PC-3 (cell line): Measurements from ENCODE around the gene NUCB1. TPM values are rescaled to one million over a fixed set of nuclear protein-coding genes. Genes with fewer than 3 reads are reported as not detected.

Experiments
- ATAC-seq: fragments of 200-7000 bp; cut with Tn5 transposase; 2 replicates; pipeline ENCODE4 v1.9.1; 2020; ENCODE audit warnings: mild to moderate bottlenecking, moderate library complexity
- BruUV-seq: library from RNA; stranded (reverse); fragments of 400-500 nt; replicated peaks from 2 replicates; lab custom pipeline; 2021; lab: Mats Ljungman, UMichigan
- CTCF ChIA-PET: fragments of 300-600 bp; sonication (Branson Sonifier 250); formaldehyde crosslinking; loops from one replicate; lab custom pipeline; 2022; ENCODE audit warnings: antibody characterized with exemption; lab: Charles Lee
- POLR2A ChIA-PET: fragments of 300-600 bp; sonication (Branson Sonifier 250); formaldehyde crosslinking; loops from one replicate; lab custom pipeline; 2022; ENCODE audit warnings: antibody characterized with exemption; ENCODE audit not compliant: unreplicated experiment; lab: Charles Lee
- DNase-seq: peaks from one replicate; pipeline ENCODE4 v3.0.0-alpha.2; 2015
- H2AFZ ChIP-seq: fragments of 300-600 bp; sonication (generic); 2 replicates; pipeline ENCODE4 v1.6.0; 2016; ENCODE audit warnings: antibody characterized with exemption, low read length
- H3F3A ChIP-seq: fragments of 300-600 bp; sonication (generic); one replicate; pipeline ENCODE4 v1.6.0; 2017; ENCODE audit warnings: antibody characterized with exemption, low read length, control low read depth, mild to moderate bottlenecking; ENCODE audit not compliant: unreplicated experiment
- H3K27ac ChIP-seq: fragments of 300-600 bp; sonication (generic); 2 replicates; pipeline ENCODE4 v1.5.1; 2016; ENCODE audit warnings: mild to moderate bottlenecking, low read length
- H3K27me3 ChIP-seq: fragments of 300-600 bp; sonication (generic); 2 replicates; pipeline ENCODE4 v1.6.1; 2016; ENCODE audit warnings: low read length, mixed read lengths
- H3K36me3 ChIP-seq: fragments of 300-600 bp; sonication (generic); 2 replicates; pipeline ENCODE4 v1.6.1; 2016; ENCODE audit warnings: low read depth, mixed run types, low read length, mixed read lengths
- H3K4me1 ChIP-seq: fragments of 300-600 bp; sonication (generic); 2 replicates; pipeline ENCODE4 v1.5.1; 2016; ENCODE audit warnings: low read length; ENCODE audit not compliant: insufficient read depth
- H3K4me2 ChIP-seq: fragments of 300-600 bp; sonication (generic); 2 replicates; pipeline ENCODE4 v1.6.0; 2016; ENCODE audit warnings: low read length
- H3K4me3 ChIP-seq: fragments of 300-600 bp; sonication (generic); 2 replicates; pipeline ENCODE4 v1.5.1; 2016; ENCODE audit warnings: mild to moderate bottlenecking, low read length, mixed read lengths
- H3K79me2 ChIP-seq: fragments of 300-600 bp; sonication (generic); 2 replicates; pipeline ENCODE4 v1.6.1; 2017; ENCODE audit warnings: low read length, mixed read lengths
- H3K9ac ChIP-seq: fragments of 300-600 bp; sonication (generic); 2 replicates; pipeline ENCODE4 v1.6.0; 2016; ENCODE audit warnings: mild to moderate bottlenecking, low read length
- H3K9me2 ChIP-seq: fragments of 300-600 bp; sonication (generic); replicated peaks from 2 replicates; pipeline ENCODE4 v1.6.1; 2016; ENCODE audit warnings: mixed run types, low read length, mixed read lengths
- H3K9me3 ChIP-seq: fragments of 300-600 bp; sonication (generic); 2 replicates; pipeline ENCODE4 v1.6.1; 2016; ENCODE audit warnings: low read length, mixed read lengths
- H4K20me1 ChIP-seq: fragments of 300-600 bp; sonication (generic); 2 replicates; pipeline ENCODE4 v1.6.1; 2016; ENCODE audit warnings: low read length, mixed read lengths
- EZH2 ChIP-seq: fragments of 300-600 bp; sonication (generic); IDR thresholded peaks from one replicate; pipeline ENCODE4 v1.6.1; 2017; ENCODE audit warnings: antibody characterized with exemption, mild to moderate bottlenecking, low read length; ENCODE audit not compliant: unreplicated experiment
- EZH2phosphoT487 ChIP-seq: fragments of 300-600 bp; sonication (generic); IDR thresholded peaks from 2 replicates; pipeline ENCODE4 v1.6.1; 2018; ENCODE audit warnings: mild to moderate bottlenecking, antibody characterized with exemption, low read length, borderline replicate concordance
- intact Hi-C: fragments of 100-400 bp; cut with micrococcal nuclease; formaldehyde crosslinking; loops from 2 replicates; pipeline ENCODE4 v1.9.0; 2023
- total RNA-seq: library from RNA; depleted of rRNA; stranded (reverse); fragments of >200 nt; gene quantifications from 2 replicates; pipeline ENCODE4 v1.2.3, GENCODE V29; 2014
- TF ChIP-seq, protein P1 (sequence below): fragments of 300-600 bp; sonication (generic); conservative IDR thresholded peaks from 2 replicates; pipeline ENCODE4 v1.5.1; 2017; ENCODE audit warnings: antibody characterized with exemption, low read depth, mild to moderate bottlenecking, low read length

NUCB1 gene
- total RNA-seq, 1 experiment from 2014 or later, result 137 TPM

DNA sequence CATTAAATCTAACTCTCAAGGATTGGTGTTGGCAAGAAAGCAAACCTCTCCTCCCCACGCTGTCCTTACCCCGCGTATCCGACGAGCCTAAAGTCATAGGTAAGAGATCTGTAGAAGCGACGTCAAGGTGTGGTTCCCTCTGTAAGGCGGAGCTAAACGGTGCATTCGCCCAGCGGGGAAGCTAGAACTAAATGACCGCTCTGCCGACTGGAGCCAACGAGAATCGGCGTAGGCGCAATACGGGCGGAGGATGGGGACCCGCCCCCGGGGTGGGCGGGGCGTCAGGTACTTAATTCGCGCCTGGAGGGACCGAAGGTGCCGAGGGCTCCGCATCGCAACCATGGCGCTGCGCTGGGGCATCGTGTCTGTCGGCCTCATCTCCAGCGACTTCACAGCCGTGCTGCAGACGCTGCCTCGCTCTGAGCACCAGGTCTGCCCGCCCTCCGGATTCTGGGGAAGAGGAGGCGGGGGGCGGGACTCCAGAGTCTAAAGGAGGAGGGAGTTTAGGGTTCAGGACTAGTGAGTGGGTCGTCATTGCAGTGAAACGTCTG lies 33.3 kb downstream of the NUCB1 start, which contains the start of gene DHDH:
Gene DHDH, plus strand, starts transcription at position 318 of the 551 bp plus-strand sequence. Its CDS starts 23 bp downstream, at position 341.
- Histone ChIP-seq H3K9ac (peak within 1 kb of the TSS; percentile 58), H3K36me3 (no peaks in the 10 kb centered on the region), H4K20me1 (no peaks in the 10 kb centered on the region), H3K27me3 (no peaks in the 10 kb centered on the region), H3K4me2 (peak within 1 kb of the TSS; percentile 95), H3K4me1 (peaks cover 6% of the 10 kb centered on the region), H3F3A (no peaks in the 10 kb centered on the region), H3K9me2 (no peaks in the 10 kb centered on the region), H2AFZ (peak within 1 kb of the TSS; percentile 74), H3K9me3 (no peaks in the 10 kb centered on the region), H3K4me3 (peak within 1 kb of the TSS; percentile 70), H3K27ac (peak within 1 kb of the TSS; percentile 42), H3K79me2 (no peaks in the 10 kb centered on the region)
- BruUV-seq, result no TSS peak
- ChIA-PET CTCF (interaction anchor here (0.6 kb wide), 1 partner anchor 1495 kb away, joined by 3 read pairs; no protein-coding TSS in a partner anchor), POLR2A (interaction anchor here (0.5 to 1.0 kb wide), 4 partner anchors 8 to 141 kb away, joined by 3 to 7 read pairs (median 4); partner anchors contain the start of gene RUVBL2)
- ATAC-seq (peak; percentile 98), DNase-seq (peak; percentile 93)
- TF ChIP-seq EZH2, result no peak
- no peak for TF ChIP-seq EZH2phosphoT487
- TF ChIP-seq, protein P1, sequence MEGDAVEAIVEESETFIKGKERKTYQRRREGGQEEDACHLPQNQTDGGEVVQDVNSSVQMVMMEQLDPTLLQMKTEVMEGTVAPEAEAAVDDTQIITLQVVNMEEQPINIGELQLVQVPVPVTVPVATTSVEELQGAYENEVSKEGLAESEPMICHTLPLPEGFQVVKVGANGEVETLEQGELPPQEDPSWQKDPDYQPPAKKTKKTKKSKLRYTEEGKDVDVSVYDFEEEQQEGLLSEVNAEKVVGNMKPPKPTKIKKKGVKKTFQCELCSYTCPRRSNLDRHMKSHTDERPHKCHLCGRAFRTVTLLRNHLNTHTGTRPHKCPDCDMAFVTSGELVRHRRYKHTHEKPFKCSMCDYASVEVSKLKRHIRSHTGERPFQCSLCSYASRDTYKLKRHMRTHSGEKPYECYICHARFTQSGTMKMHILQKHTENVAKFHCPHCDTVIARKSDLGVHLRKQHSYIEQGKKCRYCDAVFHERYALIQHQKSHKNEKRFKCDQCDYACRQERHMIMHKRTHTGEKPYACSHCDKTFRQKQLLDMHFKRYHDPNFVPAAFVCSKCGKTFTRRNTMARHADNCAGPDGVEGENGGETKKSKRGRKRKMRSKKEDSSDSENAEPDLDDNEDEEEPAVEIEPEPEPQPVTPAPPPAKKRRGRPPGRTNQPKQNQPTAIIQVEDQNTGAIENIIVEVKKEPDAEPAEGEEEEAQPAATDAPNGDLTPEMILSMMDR, result no peak
- intact Hi-C loops, result no loop called here

DNA sequence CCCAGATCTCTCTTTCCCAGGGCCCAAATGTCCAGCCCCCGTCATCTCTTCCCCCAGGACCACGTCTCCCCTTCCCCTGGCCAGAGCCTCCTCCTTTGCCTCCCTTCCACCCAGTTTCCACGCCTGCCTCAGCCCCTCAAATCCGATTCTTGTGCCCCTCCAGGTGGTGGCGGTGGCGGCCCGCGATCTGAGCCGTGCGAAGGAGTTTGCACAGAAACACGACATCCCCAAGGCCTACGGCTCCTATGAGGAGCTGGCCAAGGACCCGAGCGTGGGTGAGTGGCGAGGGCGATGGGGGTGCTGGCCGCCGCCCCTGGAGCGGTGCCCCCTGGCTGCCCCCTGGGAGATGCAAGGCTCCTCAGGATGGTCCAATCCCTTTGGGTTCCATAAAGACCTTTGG lies 34.7 kb downstream of the NUCB1 start:
- ATAC-seq (no peak), DNase-seq (no peak)
- ChIA-PET POLR2A (no interaction called here), CTCF (no interaction called here)
- Histone ChIP-seq H3K9me3 (no peaks in the 10 kb centered on the region), H3K36me3 (no peaks in the 10 kb centered on the region), H3K27me3 (no peaks in the 10 kb centered on the region), H3K9ac (no peak overlapping the region), H3F3A (no peaks in the 10 kb centered on the region), H3K27ac (no peak overlapping the region), H4K20me1 (no peaks in the 10 kb centered on the region), H3K79me2 (no peaks in the 10 kb centered on the region), H3K4me1 (peaks cover 5% of the 10 kb centered on the region), H3K9me2 (no peaks in the 10 kb centered on the region), H2AFZ (no peak overlapping the region), H3K4me3 (no peak overlapping the region), H3K4me2 (no peak overlapping the region)
- intact Hi-C loops, result no loop called here
- TF ChIP-seq EZH2, result no peak
- TF ChIP-seq, protein P1, result no peak
- TF ChIP-seq EZH2phosphoT487, result no peak
- BruUV-seq, result no TSS peak

DNA sequence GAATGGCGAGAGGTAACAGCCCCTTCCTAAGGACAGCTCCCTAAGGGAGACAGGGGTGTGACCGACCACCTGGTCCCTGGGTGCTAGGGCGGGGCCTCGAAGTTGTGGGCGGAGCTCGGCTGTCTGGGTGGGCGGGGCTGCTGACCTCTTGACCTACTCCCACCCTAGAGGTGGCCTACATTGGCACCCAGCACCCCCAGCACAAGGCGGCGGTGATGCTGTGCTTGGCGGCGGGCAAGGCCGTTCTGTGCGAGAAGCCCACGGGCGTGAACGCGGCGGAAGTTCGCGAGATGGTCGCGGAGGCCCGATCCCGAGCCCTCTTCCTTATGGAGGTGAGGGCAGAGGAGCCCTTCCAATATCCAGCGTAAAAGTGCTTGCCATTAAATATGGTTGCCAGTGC lies 35.8 kb downstream of the NUCB1 start:
- Histone ChIP-seq H3K9me3 (no peaks in the 10 kb centered on the region), H3K9me2 (no peaks in the 10 kb centered on the region), H4K20me1 (no peaks in the 10 kb centered on the region), H3K27me3 (no peaks in the 10 kb centered on the region), H3K79me2 (no peaks in the 10 kb centered on the region), H3K4me2 (no peak overlapping the region), H3K9ac (no peak overlapping the region), H3K4me3 (no peak overlapping the region), H3K36me3 (no peaks in the 10 kb centered on the region), H2AFZ (no peak overlapping the region), H3K27ac (no peak overlapping the region), H3K4me1 (peaks cover 5% of the 10 kb centered on the region), H3F3A (no peaks in the 10 kb centered on the region)
- ChIA-PET POLR2A (no interaction called here), CTCF (no interaction called here)
- intact Hi-C loops, result no loop called here
- TF ChIP-seq, protein P1, result no peak
- TF ChIP-seq EZH2phosphoT487 (no peak), EZH2 (no peak)
- no peak for DNase-seq
- no peak for ATAC-seq
- BruUV-seq, result no TSS peak
